AG04450 (cell line): ENCODE results near the gene EYA4. TPM values are rescaled to one million over a fixed set of nuclear protein-coding genes. Genes with fewer than 3 reads are reported as not detected.
A peak's percentile ranks its signal among the peaks of the same experiment; 100 is the strongest.

Source experiments
- CTCF ChIA-PET: fragments of 300-600, 350-600 bp; formaldehyde crosslinking; extraction: SDS; loops from one replicate; lab custom pipeline; 2022; ENCODE audit warnings: antibody characterized with exemption, inconsistent platforms; lab: Charles Lee
- POLR2A ChIA-PET: fragments of 350-600 bp; formaldehyde crosslinking; extraction: SDS; loops from one replicate; lab custom pipeline; 2021; ENCODE audit warnings: antibody characterized with exemption, inconsistent platforms; lab: Yijun Ruan, JAX
- DNase-seq: peaks from one replicate; pipeline ENCODE4 v3.0.0-alpha.2; 2011; ENCODE audit warnings: low read depth, low spot score
- H3K27ac ChIP-seq: one replicate; pipeline ENCODE4 v1.5.1; 2012; ENCODE audit warnings: low read depth, low read length, control low read depth
- H3K27me3 ChIP-seq: one replicate; pipeline ENCODE4 v1.6.0; 2012; ENCODE audit warnings: low read length; ENCODE audit not compliant: control insufficient read depth, insufficient read depth
- H3K4me3 ChIP-seq: 2 replicates; pipeline ENCODE4 v1.5.1; 2011; ENCODE audit warnings: mild to moderate bottlenecking, low read depth, low read length, control low read depth
- H3K9me3 ChIP-seq: 2 replicates; pipeline ENCODE4 v1.5.1; 2012; ENCODE audit warnings: low read length; ENCODE audit not compliant: control insufficient read depth, insufficient read depth
- polyA plus RNA-seq: library from polyadenylated mRNA; depleted of rRNA; stranded (reverse); fragments of >200 nt; gene quantifications from 2 replicates; pipeline ENCODE4 v1.2.3, GENCODE V29; 2011
- TF ChIP-seq, protein P1 (sequence below): IDR thresholded peaks from 2 replicates; pipeline ENCODE4 v1.5.1; 2011; ENCODE audit warnings: low read depth, low read length, control low read depth, inconsistent platforms

Gene EYA4
- polyA plus RNA-seq, 1 experiment, result 37.8 TPM

DNA sequence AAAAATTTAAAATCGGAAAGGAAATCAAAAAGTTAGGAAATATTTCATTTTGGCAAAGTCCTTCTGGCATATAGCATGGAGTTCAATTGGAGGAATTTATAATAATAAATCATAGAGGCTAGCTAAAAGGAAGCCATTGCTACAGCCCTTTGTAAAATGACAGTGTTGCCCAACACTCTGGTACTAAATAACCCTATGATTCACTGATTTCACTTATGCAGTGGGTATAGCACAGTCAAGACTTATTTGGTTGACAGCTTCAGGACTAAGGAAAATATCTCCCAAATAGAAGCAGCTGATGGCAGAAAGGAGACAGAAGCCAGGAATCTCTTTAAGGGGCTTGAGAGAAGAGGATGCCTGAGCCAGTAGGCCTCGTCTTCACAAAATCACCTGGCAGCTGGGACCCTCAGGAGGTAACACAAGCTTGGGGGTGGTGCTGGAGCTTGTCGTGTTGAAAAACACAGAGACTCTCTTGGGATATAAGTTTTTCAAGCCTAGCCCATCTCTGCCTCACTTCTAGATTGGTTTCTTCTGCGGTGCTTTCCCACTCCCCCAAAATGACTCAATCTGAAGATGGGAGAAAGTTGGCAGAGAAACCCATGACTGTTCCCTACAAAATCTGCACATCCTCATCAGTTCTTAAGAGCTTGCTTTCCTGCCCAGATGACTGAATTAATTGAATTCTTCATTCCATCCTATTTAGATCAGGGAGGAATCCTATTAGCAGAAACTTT is 38.4 kb upstream of the EYA4 start:
- ChIA-PET POLR2A (interaction anchor here (0.6 kb wide), 1 partner anchor 11 kb away, joined by 4 read pairs; no protein-coding TSS in a partner anchor), CTCF (interaction anchor here (0.6 to 0.8 kb wide), 2 partner anchors 11 to 589 kb away, joined by 3 read pairs; no protein-coding TSS in a partner anchor)
- TF ChIP-seq, protein P1, sequence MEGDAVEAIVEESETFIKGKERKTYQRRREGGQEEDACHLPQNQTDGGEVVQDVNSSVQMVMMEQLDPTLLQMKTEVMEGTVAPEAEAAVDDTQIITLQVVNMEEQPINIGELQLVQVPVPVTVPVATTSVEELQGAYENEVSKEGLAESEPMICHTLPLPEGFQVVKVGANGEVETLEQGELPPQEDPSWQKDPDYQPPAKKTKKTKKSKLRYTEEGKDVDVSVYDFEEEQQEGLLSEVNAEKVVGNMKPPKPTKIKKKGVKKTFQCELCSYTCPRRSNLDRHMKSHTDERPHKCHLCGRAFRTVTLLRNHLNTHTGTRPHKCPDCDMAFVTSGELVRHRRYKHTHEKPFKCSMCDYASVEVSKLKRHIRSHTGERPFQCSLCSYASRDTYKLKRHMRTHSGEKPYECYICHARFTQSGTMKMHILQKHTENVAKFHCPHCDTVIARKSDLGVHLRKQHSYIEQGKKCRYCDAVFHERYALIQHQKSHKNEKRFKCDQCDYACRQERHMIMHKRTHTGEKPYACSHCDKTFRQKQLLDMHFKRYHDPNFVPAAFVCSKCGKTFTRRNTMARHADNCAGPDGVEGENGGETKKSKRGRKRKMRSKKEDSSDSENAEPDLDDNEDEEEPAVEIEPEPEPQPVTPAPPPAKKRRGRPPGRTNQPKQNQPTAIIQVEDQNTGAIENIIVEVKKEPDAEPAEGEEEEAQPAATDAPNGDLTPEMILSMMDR, result no peak
- Histone ChIP-seq H3K27ac (no peak overlapping the region), H3K9me3 (no peaks in the 10 kb centered on the region), H3K4me3 (no peak overlapping the region), H3K27me3 (no peaks in the 10 kb centered on the region)
- DNase-seq, result peak; percentile 46

DNA sequence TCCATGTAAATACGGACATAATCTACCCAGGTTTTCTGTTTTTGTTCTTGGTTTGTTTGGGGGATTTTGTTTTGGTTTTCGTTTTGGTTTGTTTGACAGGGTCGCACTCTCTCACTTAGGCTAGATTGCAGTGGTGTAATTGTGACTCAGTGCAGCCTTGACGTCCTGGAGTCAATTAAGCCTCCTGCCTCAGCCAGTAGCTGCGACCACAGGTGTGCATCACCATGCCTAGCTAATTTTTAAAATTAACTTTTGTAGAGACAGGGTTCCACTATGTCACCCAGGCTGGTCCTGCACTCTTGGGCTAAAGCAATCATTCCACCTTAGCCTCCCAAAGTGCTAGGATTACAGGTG is 37.8 kb upstream of the EYA4 start:
- H3K27me3 ChIP-seq, result no peaks in the 10 kb centered on the region
- no peaks in the 10 kb centered on the region for H3K9me3 ChIP-seq
- ChIA-PET POLR2A (interaction anchor here (0.6 kb wide), 1 partner anchor 11 kb away, joined by 4 read pairs; no protein-coding TSS in a partner anchor), CTCF (no interaction called here)
- TF ChIP-seq, protein P1, result no peak
- H3K4me3 ChIP-seq, result no peak overlapping the region
- DNase-seq, result no peak
- H3K27ac ChIP-seq, result no peak overlapping the region

DNA sequence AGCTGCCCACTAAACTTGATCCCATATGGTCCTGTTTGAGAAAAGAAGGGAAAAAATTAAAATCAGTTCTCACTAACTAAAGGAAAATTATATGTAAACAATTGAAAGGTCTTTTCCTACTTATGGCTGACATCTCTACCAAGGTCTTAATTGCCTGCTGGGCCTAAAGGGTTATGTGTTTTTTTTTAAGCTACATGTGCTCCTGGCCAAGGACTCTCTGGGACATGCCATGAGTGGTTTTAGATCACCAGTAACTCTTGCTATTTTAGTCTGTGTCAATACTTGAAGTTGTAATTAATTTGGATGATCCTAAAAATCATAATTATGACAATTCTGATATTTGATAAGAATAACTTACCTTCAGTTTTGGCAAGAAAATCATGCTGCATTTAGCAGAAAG is 35.9 kb upstream of the EYA4 start:
- Histone ChIP-seq H3K4me3 (no peak overlapping the region), H3K27ac (no peak overlapping the region), H3K27me3 (no peaks in the 10 kb centered on the region), H3K9me3 (peaks cover 3% of the 10 kb centered on the region; the same call in 1 of the 2 replicates)
- DNase-seq, result no peak
- ChIA-PET CTCF (no interaction called here), POLR2A (no interaction called here)
- TF ChIP-seq, protein P1, result no peak

DNA sequence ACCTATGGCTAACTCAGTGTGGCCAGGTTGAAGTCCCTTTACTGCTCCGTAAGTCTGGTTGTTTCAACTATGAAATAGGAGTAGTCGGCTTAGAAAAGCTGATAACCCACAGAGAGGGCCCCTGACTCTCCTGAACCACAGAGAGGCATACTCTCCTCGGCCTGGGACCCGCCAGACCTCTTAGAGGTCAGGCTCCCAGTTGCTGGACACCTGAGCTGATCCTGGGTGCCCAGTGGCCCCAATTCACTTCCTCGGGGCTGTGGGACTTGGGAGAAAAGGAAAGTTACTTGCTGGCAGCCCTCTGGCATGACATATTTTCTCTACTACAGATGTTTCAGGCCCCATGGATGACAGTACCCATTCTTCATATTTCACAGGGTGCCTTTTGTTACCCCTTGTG is 34.2 kb upstream of the EYA4 start:
- no peak overlapping the region for H3K4me3 ChIP-seq
- no peaks in the 10 kb centered on the region for H3K27me3 ChIP-seq
- DNase-seq, result no peak
- H3K9me3 ChIP-seq, result peaks cover 3% of the 10 kb centered on the region; the same call in 1 of the 2 replicates
- TF ChIP-seq, protein P1, result no peak
- no peak overlapping the region for H3K27ac ChIP-seq
- POLR2A ChIA-PET, result no interaction called here
- CTCF ChIA-PET, result no interaction called here

DNA sequence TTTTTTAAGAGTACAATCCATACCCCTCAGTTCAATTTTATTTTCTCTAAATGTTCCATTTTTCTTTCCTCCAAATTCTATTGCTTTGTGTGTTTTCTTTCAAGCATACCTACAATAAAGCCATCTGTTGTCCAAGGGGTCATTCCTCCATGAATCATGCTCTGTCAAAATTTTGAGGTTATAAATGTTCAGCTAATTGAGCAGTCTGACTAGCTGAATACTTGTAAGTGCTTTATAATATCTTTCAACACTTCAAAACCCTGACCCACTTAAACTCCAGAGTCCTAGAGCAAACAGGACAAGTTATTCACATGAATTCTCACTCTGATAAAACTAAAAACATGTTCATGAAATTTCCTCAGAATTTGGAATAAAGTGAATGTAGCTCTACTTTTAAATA is 33.4 kb upstream of the EYA4 start:
- CTCF ChIA-PET, result interaction anchor here (1.0 to 1.4 kb wide), 4 partner anchors 10 to 377 kb away, joined by 3 to 4 read pairs (median 3); no protein-coding TSS in a partner anchor
- TF ChIP-seq, protein P1, result no peak
- no peak overlapping the region for H3K4me3 ChIP-seq
- no peak overlapping the region for H3K27ac ChIP-seq
- H3K9me3 ChIP-seq, result peaks cover 3% of the 10 kb centered on the region; the same call in 1 of the 2 replicates
- POLR2A ChIA-PET, result no interaction called here
- H3K27me3 ChIP-seq, result no peaks in the 10 kb centered on the region
- no peak for DNase-seq
